GM19025 (cell line): ENCODE measurements around the gene LYL1.

ENCODE experiments used
- ATAC-seq: cut with Tn5 transposase; IDR thresholded peaks from one replicate; pipeline ENCODE4 v1.9.1; 2021; ENCODE audit warnings: mild to moderate bottlenecking, low read depth, moderate library complexity; ENCODE audit not compliant: unreplicated experiment

The LYL1 gene

GRCh38 chr19:13094771-13095392, 7.8 kb downstream of the LYL1 start:
- ATAC-seq, result no peak

GRCh38 chr19:13094106-13094504, 8.6 kb downstream of the LYL1 start:
- ATAC-seq, result no peak

- ATAC-seq, result no peak
These were observed 9.1 kb downstream of the LYL1 start for GRCh38 chr19:13093407-13094105.

GRCh38 chr19:13092606-13093235, 9.9 kb downstream of the LYL1 start:
- ATAC-seq, result no peak

GRCh38 chr19:13092158-13092543, 10.5 kb downstream of the LYL1 start:
- ATAC-seq, result no peak

- ATAC-seq, result no peak
These were observed 11.1 kb downstream of the LYL1 start for GRCh38 chr19:13091400-13092157.

- ATAC-seq, result no peak
These were observed 12.0 kb downstream of the LYL1 start for GRCh38 chr19:13090511-13091231.

GRCh38 chr19:13089857-13090507, 12.7 kb downstream of the LYL1 start:
- ATAC-seq, result no peak

- ATAC-seq, result no peak
These were observed 13.4 kb downstream of the LYL1 start for GRCh38 chr19:13089139-13089856.

- no peak for ATAC-seq
These were observed 14.7 kb downstream of the LYL1 start for GRCh38 chr19:13087795-13088537.

GRCh38 chr19:13087295-13087694, 15.4 kb downstream of the LYL1 start:
- no peak for ATAC-seq

- no peak for ATAC-seq
These were observed 16.3 kb downstream of the LYL1 start for GRCh38 chr19:13086341-13086740.

GRCh38 chr19:13085666-13086065, 17.0 kb downstream of the LYL1 start:
- ATAC-seq, result no peak

GRCh38 chr19:13083627-13084026, 19.0 kb downstream of the LYL1 start:
- ATAC-seq, result no peak

- no peak for ATAC-seq
These were observed 19.7 kb downstream of the LYL1 start for GRCh38 chr19:13083008-13083404.

- ATAC-seq, result no peak
These were observed 20.3 kb downstream of the LYL1 start for GRCh38 chr19:13082192-13083007.

GRCh38 chr19:13079542-13079986, 23.1 kb downstream of the LYL1 start:
- no peak for ATAC-seq
